ENCODE results near the gene ADCY4. TPM values are rescaled to one million over a fixed set of nuclear protein-coding genes. Genes with fewer than 3 reads are reported as not detected.

The ADCY4 gene
- total and polyA plus RNA-seq, 2 donors (not counting 1 experiment from before 2014, with no cell fraction given), result 2.3 to 7.8 TPM

- Histone ChIP-seq H3K4me1 (ENCODE audit: control insufficient read depth in 2 of 2, insufficient read depth in 2 of 2, low read length in 2 of 2) (peaks cover 5 to 9% of the 10 kb centered on the region in 2 donors), H3K27ac (ENCODE audit: low read length in 2 of 2) (no peak overlapping the region), H3K36me3 (replicated peaks in 1 of 2; ENCODE audit: control extremely low read depth in 1 of 2, control insufficient read depth in 1 of 2, extremely low read depth in 1 of 2, insufficient read depth in 2 of 2, low read length in 1 of 2) (no peaks in the 10 kb centered on the region), H3K9me3 (ENCODE audit: control extremely low read depth in 1 of 3, control insufficient read depth in 2 of 3, insufficient read depth in 1 of 3, low read length in 2 of 3) (no peaks in the 10 kb centered on the region), H3K79me2 (ENCODE audit: control insufficient read depth, insufficient read depth, low read length) (no peaks in the 10 kb centered on the region), H3K4me3 (ENCODE audit: control extremely low read depth in 1 of 5, extremely low read depth in 1 of 5, insufficient read depth in 1 of 5, low read depth in 2 of 5, low read length in 4 of 5) (no peak overlapping the region), H3K9ac (ENCODE audit: low read length) (no peak overlapping the region), H3K27me3 (replicated peaks in 1 of 4; ENCODE audit: control extremely low read depth in 1 of 4, control insufficient read depth in 3 of 4, insufficient read depth in 4 of 4, low read length in 3 of 4) (peaks cover 0 to 6% (median 0%) of the 10 kb centered on the region in 4 experiments), H2AFZ (ENCODE audit: insufficient read depth, low read depth, low read length, poor library complexity, severe bottlenecking) (no peak overlapping the region), H3K4me2 (replicated peaks; ENCODE audit: low read depth, low read length, poor library complexity, severe bottlenecking) (no peak overlapping the region), H4K20me1 (ENCODE audit: control insufficient read depth, insufficient read depth, low read length, poor library complexity, severe bottlenecking) (no peaks in the 10 kb centered on the region)
- H3K9me3 Mint-ChIP-seq (ENCODE audit: insufficient read depth), result no peaks in the 10 kb centered on the region
- H3K27me3 Mint-ChIP-seq, result peaks cover 11% of the 10 kb centered on the region
- no peak overlapping the region for H3K4me3 Mint-ChIP-seq
- TF ChIP-seq EZH2 (IDR thresholded peaks at IDR 0.05; ENCODE audit: borderline replicate concordance, insufficient read depth, low read depth, low read length, poor library complexity, severe bottlenecking) (no peak), CTCF (IDR thresholded peaks at IDR 0.05) (no peak)
- DNase-seq (no peak), ATAC-seq (ENCODE audit: low read depth) (no peak)
- 88% methylated on average over 3 of the region's 3 CpGs for WGBS (ENCODE audit: insufficient coverage)
- H3K27ac Mint-ChIP-seq, result no peak overlapping the region
- intact Hi-C loops (cut with micrococcal nuclease), result no loop called here
- ChIA-PET CTCF (interaction anchor here (1.4 to 9.1 kb wide), 4 partner anchors 10 to 108 kb away, joined by 5 to 65 read pairs (median 10); partner anchors contain the start of genes CIDEB, LTB4R and LTB4R2), POLR2A (no interaction called here)
- H3K4me1 Mint-ChIP-seq, result peaks cover 9% of the 10 kb centered on the region
These were observed 11.5 kb downstream of the ADCY4 start for GRCh38 chr14:24323341-24323740.

- POLR2A ChIA-PET, result no interaction called here
- 89% methylated on average over 10 of the region's 10 CpGs for WGBS (ENCODE audit: insufficient coverage)
- intact Hi-C loops (cut with micrococcal nuclease), result no loop called here
- Mint-ChIP-seq H3K27me3 (peaks cover 11% of the 10 kb centered on the region), H3K9me3 (ENCODE audit: insufficient read depth) (no peaks in the 10 kb centered on the region), H3K27ac (no peak overlapping the region), H3K4me3 (no peak overlapping the region), H3K4me1 (peaks cover 7% of the 10 kb centered on the region)
- no peaks in the 10 kb centered on the region for H3K79me2 ChIP-seq (ENCODE audit: control insufficient read depth, insufficient read depth, low read length)
- H3K9me3 ChIP-seq (ENCODE audit: control extremely low read depth in 1 of 3, control insufficient read depth in 2 of 3, insufficient read depth in 1 of 3, low read length in 2 of 3), result no peaks in the 10 kb centered on the region
- H3K4me3 ChIP-seq (ENCODE audit: control extremely low read depth in 1 of 5, extremely low read depth in 1 of 5, insufficient read depth in 1 of 5, low read depth in 2 of 5, low read length in 4 of 5), result no peak overlapping the region
- CTCF ChIA-PET, result interaction anchor here (1.4 to 9.1 kb wide), 3 partner anchors 11 to 15 kb away, joined by 5 to 65 read pairs (median 7); partner anchors contain the start of genes CIDEB, LTB4R and LTB4R2
- peaks cover 5 to 6% of the 10 kb centered on the region in 2 donors for H3K4me1 ChIP-seq (ENCODE audit: control insufficient read depth in 2 of 2, insufficient read depth in 2 of 2, low read length in 2 of 2)
- H3K27me3 ChIP-seq (replicated peaks in 1 of 4; ENCODE audit: control extremely low read depth in 1 of 4, control insufficient read depth in 3 of 4, insufficient read depth in 4 of 4, low read length in 3 of 4), result peaks cover 0 to 6% (median 0%) of the 10 kb centered on the region in 4 experiments
- H2AFZ ChIP-seq (ENCODE audit: insufficient read depth, low read depth, low read length, poor library complexity, severe bottlenecking), result no peak overlapping the region
- no peaks in the 10 kb centered on the region for H4K20me1 ChIP-seq (ENCODE audit: control insufficient read depth, insufficient read depth, low read length, poor library complexity, severe bottlenecking)
- H3K27ac ChIP-seq (ENCODE audit: low read length in 2 of 2), result no peak overlapping the region
- TF ChIP-seq EZH2 (IDR thresholded peaks at IDR 0.05; ENCODE audit: borderline replicate concordance, insufficient read depth, low read depth, low read length, poor library complexity, severe bottlenecking), result no peak
- no peak for TF ChIP-seq CTCF (IDR thresholded peaks at IDR 0.05)
- H3K36me3 ChIP-seq (replicated peaks in 1 of 2; ENCODE audit: control extremely low read depth in 1 of 2, control insufficient read depth in 1 of 2, extremely low read depth in 1 of 2, insufficient read depth in 2 of 2, low read length in 1 of 2), result no peaks in the 10 kb centered on the region
- H3K4me2 ChIP-seq (replicated peaks; ENCODE audit: low read depth, low read length, poor library complexity, severe bottlenecking), result no peak overlapping the region
- ATAC-seq (ENCODE audit: low read depth) (no peak), DNase-seq (no peak)
- no peak overlapping the region for H3K9ac ChIP-seq (ENCODE audit: low read length)
These were observed 12.2 kb downstream of the ADCY4 start for GRCh38 chr14:24322672-24323071.

All from B cell (primary cell).